Vagina (tissue), 2 donors: Measurements from ENCODE around the gene ETV5. TPM values are rescaled to one million over a fixed set of nuclear protein-coding genes. Genes with fewer than 3 reads are reported as not detected.

Experiments
- DNase-seq, 2 donors: peaks; one replicate each; pipeline ENCODE4 v3.0.0-alpha.2; 2017; ENCODE audit errors: extremely low spot score in 2 of 2
- H3K27ac ChIP-seq: fragments of 200-600 bp; sonication (generic); one replicate; pipeline ENCODE4 v1.5.1; 2019
- H3K27me3 ChIP-seq: fragments of 200-600 bp; sonication (generic); one replicate; pipeline ENCODE4 v1.5.1; 2019
- H3K36me3 ChIP-seq, 2 donors: fragments of 200-600 bp; sonication (generic); one replicate each; pipeline ENCODE4 v1.5.1; 2017 to 2019
- H3K4me1 ChIP-seq: fragments of 200-600 bp; sonication (generic); one replicate; pipeline ENCODE4 v1.5.1; 2019
- H3K4me3 ChIP-seq, 2 donors: fragments of 200-600 bp; sonication (generic); 1 replicate in 1 of 2; 2 replicates in 1 of 2; pipeline ENCODE4 v1.5.1; 2016 to 2019
- H3K9me3 ChIP-seq: fragments of 200-600 bp; sonication (generic); one replicate; pipeline ENCODE4 v1.5.1; 2019
- POLR2A ChIP-seq, 2 donors: fragments of 450-650 bp; IDR thresholded peaks; one replicate each; pipeline ENCODE4 v1.6.1; 2017; ENCODE audit warnings: antibody characterized with exemption in 2 of 2, mild to moderate bottlenecking in 2 of 2, moderate library complexity in 2 of 2
- POLR2AphosphoS5 ChIP-seq, 2 donors: sonication (generic); formaldehyde crosslinking; IDR thresholded peaks; one replicate each; pipeline ENCODE4 v1.9.0; 2017; ENCODE audit warnings: antibody characterized with exemption in 2 of 2, mild to moderate bottlenecking in 2 of 2, low read depth in 1 of 2; ENCODE audit not compliant: insufficient read depth in 1 of 2
- intact Hi-C: fragments of 100-400 bp; cut with DNase I; formaldehyde crosslinking; loops from one replicate; pipeline ENCODE4 v1.15.1; 2023
- total RNA-seq: library from RNA; depleted of rRNA; stranded (reverse); fragments of >200 nt; gene quantifications from one replicate; pipeline ENCODE4 v1.2.3, GENCODE V29; 2016
- TF ChIP-seq, protein P1 (sequence below), 3 experiments: fragments of 450-650 bp in 2 of 3; fragments of 200-600 bp in 1 of 3; sonication (generic) in 1 of 3; IDR thresholded peaks; one replicate each; pipeline ENCODE4 v1.5.1; 2017 to 2019; ENCODE audit warnings: antibody characterized with exemption in 3 of 3, mild to moderate bottlenecking in 2 of 3, moderate library complexity in 2 of 3

ETV5 gene
- total RNA-seq, 1 donor from 2014 or later = 18.4 TPM

DNA sequence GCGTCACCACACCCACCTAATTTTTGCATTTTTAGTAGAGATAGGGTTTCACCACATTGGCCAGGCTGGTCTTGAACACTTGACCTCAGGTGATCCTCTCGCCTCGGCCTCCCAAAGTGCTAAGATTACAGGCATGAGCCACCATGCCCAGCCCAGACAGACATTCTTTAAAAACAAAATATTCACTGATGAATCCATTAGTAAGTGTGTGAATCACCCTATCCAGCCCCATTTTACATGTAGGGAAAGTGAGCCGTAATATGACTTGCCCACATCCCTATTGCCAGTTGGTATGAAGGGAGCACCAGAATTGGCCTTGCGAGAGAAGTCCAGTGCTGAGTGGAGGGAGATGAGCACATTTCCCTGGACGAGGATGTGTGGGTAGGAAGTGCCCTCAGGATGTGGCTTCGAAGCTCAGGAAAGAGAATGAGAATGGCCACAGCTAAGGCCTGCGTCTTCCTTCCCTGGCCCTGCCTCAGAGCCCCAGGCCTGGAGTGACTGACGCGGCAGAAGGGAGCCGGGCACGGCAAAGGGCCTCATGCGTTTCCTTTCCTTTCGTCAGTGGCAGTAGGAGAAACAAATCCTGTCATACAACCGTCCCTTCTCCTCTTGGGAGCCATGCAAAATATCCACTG, 28.3 kb upstream of the ETV5 start:
- intact Hi-C loops = loop anchor here (5.0 kb wide), 1 partner anchor 55 kb away; no protein-coding TSS in a partner anchor
- Histone ChIP-seq H3K4me3 (no peak overlapping the region), H3K9me3 (no peaks in the 10 kb centered on the region), H3K27ac (no peak overlapping the region), H3K36me3 (no peaks in the 10 kb centered on the region), H3K27me3 (no peaks in the 10 kb centered on the region), H3K4me1 (no peaks in the 10 kb centered on the region)
- no peak for TF ChIP-seq POLR2A (IDR thresholded peaks at IDR 0.05)
- TF ChIP-seq POLR2AphosphoS5 (IDR thresholded peaks at IDR 0.05; ENCODE audit: insufficient read depth in 1 of 2, low read depth in 1 of 2) = no peak
- TF ChIP-seq, protein P1, sequence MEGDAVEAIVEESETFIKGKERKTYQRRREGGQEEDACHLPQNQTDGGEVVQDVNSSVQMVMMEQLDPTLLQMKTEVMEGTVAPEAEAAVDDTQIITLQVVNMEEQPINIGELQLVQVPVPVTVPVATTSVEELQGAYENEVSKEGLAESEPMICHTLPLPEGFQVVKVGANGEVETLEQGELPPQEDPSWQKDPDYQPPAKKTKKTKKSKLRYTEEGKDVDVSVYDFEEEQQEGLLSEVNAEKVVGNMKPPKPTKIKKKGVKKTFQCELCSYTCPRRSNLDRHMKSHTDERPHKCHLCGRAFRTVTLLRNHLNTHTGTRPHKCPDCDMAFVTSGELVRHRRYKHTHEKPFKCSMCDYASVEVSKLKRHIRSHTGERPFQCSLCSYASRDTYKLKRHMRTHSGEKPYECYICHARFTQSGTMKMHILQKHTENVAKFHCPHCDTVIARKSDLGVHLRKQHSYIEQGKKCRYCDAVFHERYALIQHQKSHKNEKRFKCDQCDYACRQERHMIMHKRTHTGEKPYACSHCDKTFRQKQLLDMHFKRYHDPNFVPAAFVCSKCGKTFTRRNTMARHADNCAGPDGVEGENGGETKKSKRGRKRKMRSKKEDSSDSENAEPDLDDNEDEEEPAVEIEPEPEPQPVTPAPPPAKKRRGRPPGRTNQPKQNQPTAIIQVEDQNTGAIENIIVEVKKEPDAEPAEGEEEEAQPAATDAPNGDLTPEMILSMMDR (IDR thresholded peaks at IDR 0.05) = no peak
- DNase-seq = no peak

DNA sequence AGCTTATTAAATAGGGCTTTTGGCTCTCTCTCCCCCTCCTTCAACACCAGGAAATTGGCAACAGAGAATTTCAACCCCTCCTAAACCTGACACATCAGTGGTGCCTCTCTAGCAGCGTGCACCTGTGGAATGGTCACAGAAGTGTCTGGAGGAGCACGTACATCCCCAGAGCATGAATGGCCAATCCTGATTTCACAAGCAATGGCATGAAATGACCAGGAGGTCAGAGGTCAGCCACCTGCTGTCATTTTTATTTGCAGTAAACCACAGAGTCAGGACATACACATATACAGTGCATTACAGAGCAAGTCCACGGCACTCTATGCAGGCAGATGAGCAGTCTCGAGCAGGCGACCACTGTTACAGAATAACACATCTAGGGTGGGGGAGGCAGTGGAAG, 25.1 kb upstream of the ETV5 start:
- no peaks in the 10 kb centered on the region for H3K9me3 ChIP-seq
- DNase-seq = no peak
- no peak for TF ChIP-seq POLR2A (IDR thresholded peaks at IDR 0.05)

DNA sequence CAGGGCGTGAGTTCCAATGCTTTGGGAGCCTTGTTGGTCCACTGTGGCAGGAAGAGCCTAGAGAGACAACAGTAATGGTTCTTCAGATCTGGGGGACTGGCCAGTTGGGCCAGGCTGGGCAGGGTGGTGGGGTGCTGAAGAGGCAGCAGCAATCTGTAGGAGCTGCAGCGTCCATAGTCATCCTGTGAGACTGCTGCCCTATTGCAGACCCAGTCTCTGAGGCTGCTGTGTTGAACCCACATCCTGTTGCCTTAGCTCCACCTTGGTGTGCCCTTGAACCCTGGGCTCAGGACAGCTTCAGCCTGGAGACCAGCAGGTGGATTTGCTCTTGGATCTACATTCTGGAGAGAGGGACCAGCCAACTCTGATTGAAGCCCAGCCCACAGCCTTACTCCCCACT, 23.6 kb upstream of the ETV5 start:
- no peak for DNase-seq
- Histone ChIP-seq H3K27me3 (no peaks in the 10 kb centered on the region), H3K27ac (no peak overlapping the region), H3K9me3 (no peaks in the 10 kb centered on the region), H3K4me3 (no peak overlapping the region), H3K36me3 (no peaks in the 10 kb centered on the region), H3K4me1 (no peaks in the 10 kb centered on the region)
- intact Hi-C loops = no loop called here
- TF ChIP-seq, protein P1 (IDR thresholded peaks at IDR 0.05) = no peak
- TF ChIP-seq POLR2AphosphoS5 (IDR thresholded peaks at IDR 0.05; ENCODE audit: insufficient read depth in 1 of 2, low read depth in 1 of 2) (no peak), POLR2A (IDR thresholded peaks at IDR 0.05) (no peak)

More for the DNA sequence above, 25.1 kb upstream of the ETV5 start:
- Histone ChIP-seq H3K4me1 (no peaks in the 10 kb centered on the region), H3K4me3 (no peak overlapping the region), H3K27ac (no peak overlapping the region), H3K36me3 (no peaks in the 10 kb centered on the region), H3K27me3 (no peaks in the 10 kb centered on the region)
- intact Hi-C loops = no loop called here

DNA sequence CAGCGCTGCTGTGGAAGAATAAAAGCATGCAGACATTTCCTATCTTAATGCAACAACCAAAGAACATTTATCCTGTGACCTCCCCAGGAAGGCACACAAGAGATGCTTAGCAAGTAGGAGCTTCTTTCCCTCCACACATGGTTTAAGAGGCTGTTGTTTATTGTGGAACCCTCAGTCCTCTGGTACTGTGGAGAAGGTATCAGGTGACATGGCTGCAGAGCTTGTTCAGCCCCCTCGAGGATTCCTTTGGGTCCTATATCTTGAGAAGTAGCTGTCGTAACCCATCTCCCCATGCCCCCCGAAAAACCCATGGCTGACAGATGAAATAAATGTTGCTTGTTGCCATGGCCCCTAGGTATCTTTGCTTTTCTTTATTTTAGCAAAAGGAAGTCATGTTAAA, 20.3 kb upstream of the ETV5 start:
- H3K27ac ChIP-seq = no peak overlapping the region
- H3K9me3 ChIP-seq = no peaks in the 10 kb centered on the region
- H3K27me3 ChIP-seq = no peaks in the 10 kb centered on the region
- no peak for DNase-seq
- intact Hi-C loops = no loop called here
- TF ChIP-seq, protein P1 (IDR thresholded peaks at IDR 0.05) = no peak
- TF ChIP-seq POLR2AphosphoS5 (IDR thresholded peaks at IDR 0.05; ENCODE audit: insufficient read depth in 1 of 2, low read depth in 1 of 2) (no peak), POLR2A (IDR thresholded peaks at IDR 0.05) (no peak)
- no peaks in the 10 kb centered on the region for H3K4me1 ChIP-seq
- H3K36me3 ChIP-seq = no peaks in the 10 kb centered on the region
- H3K4me3 ChIP-seq = no peak overlapping the region

DNA sequence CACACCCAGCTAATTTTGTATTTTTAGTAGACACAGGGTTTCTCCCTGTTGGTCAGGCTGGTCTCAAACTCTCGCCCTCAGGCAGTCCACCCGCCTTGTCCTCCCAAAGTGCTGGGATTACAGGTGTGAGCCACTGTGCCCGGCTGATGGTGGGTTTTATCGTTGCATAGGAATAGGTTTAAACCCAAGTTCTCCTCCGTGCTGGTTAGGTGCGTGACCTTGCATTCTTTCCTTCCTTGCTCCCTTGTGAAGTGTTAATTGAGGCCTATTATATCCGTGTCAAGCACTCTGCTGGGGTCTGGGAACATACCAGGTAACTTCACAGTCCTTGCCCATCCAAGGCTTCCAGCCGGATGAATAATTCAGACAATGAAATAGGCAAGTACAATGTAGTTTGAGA, 19.3 kb upstream of the ETV5 start:
- H3K4me3 ChIP-seq = no peak overlapping the region
- no peak for TF ChIP-seq POLR2A (IDR thresholded peaks at IDR 0.05)
- TF ChIP-seq POLR2AphosphoS5 (IDR thresholded peaks at IDR 0.05; ENCODE audit: insufficient read depth in 1 of 2, low read depth in 1 of 2) = no peak
- TF ChIP-seq, protein P1 (IDR thresholded peaks at IDR 0.05) = no peak
- no peaks in the 10 kb centered on the region for H3K36me3 ChIP-seq
- no peaks in the 10 kb centered on the region for H3K4me1 ChIP-seq
- no peaks in the 10 kb centered on the region for H3K27me3 ChIP-seq
- no peak for DNase-seq
- no peaks in the 10 kb centered on the region for H3K9me3 ChIP-seq
- no peak overlapping the region for H3K27ac ChIP-seq
- intact Hi-C loops = no loop called here
